Sigmoid colon (tissue), 4 donors: ENCODE measurements around the gene NUDC.

ENCODE experiments used
- EP300 ChIP-seq, 4 donors: sonication (generic); formaldehyde crosslinking; IDR thresholded peaks; one replicate each; pipeline ENCODE4 v1.6.1; 2017; ENCODE audit warnings: antibody characterized with exemption in 4 of 4
- POLR2A ChIP-seq, 2 donors: fragments of 450-650 bp; IDR thresholded peaks; one replicate each; pipeline ENCODE4 v1.6.1; 2016; ENCODE audit warnings: antibody characterized with exemption in 2 of 2, mild to moderate bottlenecking in 2 of 2, moderate library complexity in 2 of 2
- TF ChIP-seq, protein P1 (sequence below), 4 experiments: fragments of 450-650 bp in 3 of 4; fragments of 200-600 bp in 1 of 4; IDR thresholded peaks; one replicate each; pipeline ENCODE4 v1.5.1; 2016 to 2019; ENCODE audit warnings: antibody characterized with exemption in 4 of 4, mild to moderate bottlenecking in 3 of 4, moderate library complexity in 2 of 4

DNA sequence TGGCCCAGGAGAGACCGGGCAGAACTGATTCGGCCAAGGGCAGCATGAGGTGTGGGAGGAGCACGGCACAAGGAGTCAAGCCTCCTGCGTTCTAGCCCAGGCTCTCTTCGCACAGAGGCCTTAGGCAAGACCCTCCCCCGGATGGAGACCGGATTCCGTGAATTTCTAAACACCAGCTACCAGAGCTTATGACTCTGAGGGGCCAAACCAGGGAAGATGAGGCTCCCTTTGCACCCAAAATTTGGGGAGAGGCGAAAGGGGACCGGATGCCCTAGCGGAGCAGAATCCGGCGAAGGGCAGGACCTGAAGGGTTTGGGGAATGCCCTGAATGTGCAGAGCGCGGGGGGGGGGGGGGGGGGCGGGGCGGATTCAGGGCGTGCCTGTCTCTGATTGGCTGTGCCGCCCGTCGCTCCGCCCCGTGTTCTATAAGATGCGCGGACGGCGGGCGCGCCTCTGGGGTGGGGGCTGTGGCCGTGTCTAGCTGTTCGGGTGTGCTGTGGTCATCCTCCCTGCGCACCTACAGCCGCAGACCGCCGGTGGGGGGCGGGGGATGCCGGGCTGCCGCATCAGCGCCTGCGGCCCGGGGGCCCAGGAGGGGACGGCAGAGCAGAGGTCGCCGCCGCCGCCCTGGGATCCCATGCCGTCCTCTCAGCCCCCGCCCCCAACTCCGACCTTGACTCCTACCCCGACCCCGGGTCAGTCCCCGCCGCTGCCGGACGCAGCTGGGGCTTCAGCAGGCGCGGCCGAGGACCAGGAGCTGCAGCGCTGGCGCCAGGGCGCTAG is 71.9 kb downstream of the NUDC start, which contains the start of gene TRNP1:
- TF ChIP-seq, protein P1, sequence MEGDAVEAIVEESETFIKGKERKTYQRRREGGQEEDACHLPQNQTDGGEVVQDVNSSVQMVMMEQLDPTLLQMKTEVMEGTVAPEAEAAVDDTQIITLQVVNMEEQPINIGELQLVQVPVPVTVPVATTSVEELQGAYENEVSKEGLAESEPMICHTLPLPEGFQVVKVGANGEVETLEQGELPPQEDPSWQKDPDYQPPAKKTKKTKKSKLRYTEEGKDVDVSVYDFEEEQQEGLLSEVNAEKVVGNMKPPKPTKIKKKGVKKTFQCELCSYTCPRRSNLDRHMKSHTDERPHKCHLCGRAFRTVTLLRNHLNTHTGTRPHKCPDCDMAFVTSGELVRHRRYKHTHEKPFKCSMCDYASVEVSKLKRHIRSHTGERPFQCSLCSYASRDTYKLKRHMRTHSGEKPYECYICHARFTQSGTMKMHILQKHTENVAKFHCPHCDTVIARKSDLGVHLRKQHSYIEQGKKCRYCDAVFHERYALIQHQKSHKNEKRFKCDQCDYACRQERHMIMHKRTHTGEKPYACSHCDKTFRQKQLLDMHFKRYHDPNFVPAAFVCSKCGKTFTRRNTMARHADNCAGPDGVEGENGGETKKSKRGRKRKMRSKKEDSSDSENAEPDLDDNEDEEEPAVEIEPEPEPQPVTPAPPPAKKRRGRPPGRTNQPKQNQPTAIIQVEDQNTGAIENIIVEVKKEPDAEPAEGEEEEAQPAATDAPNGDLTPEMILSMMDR (IDR thresholded peaks at IDR 0.05): no peak
- TF ChIP-seq POLR2A (IDR thresholded peaks at IDR 0.05) (peak; percentile 63 to 71), EP300 (IDR thresholded peaks at IDR 0.05) (no peak)
